Ishikawa (cell line): ENCODE data around the gene SLC25A44.

Source experiments
- EP300 ChIP-seq: IDR thresholded peaks from 2 replicates; pipeline ENCODE4 v1.6.1; 2012; ENCODE audit warnings: borderline replicate concordance
- RAD21 ChIP-seq: IDR thresholded peaks from 2 replicates; pipeline ENCODE4 v1.6.1; 2012; ENCODE audit warnings: low read depth

DNA sequence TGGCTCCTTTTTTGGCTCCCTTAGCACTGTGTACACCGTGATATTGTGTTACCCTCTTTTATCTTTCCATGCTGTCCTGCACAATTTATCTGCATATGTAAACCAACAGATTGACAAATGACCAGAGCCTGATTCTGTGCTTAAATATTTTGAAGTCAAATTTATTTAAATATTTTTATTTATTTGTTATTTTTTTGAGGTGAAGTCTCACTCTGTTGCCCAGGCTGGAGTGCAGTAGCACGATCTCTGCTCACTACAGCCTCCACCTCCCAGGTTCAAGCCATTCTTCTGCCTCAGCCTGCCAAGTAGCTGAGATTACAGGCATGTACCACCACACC, 31.7 kb downstream of the SLC25A44 start:
- no peak for TF ChIP-seq EP300
- TF ChIP-seq RAD21, result no peak
